WTC11 (cell line): ENCODE measurements around the gene PVALEF.

Source experiments
- GABPB1 ChIP-seq: sonication (generic); formaldehyde crosslinking; IDR thresholded peaks from 2 replicates; pipeline ENCODE4 v1.8.1; 2023; ENCODE audit warnings: mild to moderate bottlenecking, missing genetic modification reagents
- TF ChIP-seq, protein P1 (sequence below): fragments of 200-600 bp; IDR thresholded peaks from 2 replicates; pipeline ENCODE4 v1.8.0; 2022; ENCODE audit warnings: antibody characterized with exemption

DNA sequence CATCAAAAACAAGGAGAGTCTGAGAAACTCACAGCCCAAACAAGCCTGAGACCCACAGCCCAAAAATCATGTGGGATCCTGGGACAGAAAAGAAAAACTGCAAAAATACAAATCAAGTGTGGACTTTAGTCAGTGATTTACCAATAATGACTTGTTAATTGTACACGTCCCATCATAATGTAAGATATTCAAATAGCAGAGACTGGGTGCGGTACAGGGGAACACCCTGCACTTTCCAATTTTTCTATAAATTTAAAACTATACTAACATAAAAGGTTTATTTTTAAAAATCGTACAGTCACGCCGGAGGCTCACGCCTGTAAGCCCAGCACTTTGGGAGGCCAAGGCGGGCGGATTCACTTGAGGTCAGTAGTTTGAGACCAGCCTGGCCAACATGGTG is 48.7 kb downstream of the PVALEF start:
- no peak for TF ChIP-seq GABPB1 (CRISPR knock-in tag)
- TF ChIP-seq, protein P1, sequence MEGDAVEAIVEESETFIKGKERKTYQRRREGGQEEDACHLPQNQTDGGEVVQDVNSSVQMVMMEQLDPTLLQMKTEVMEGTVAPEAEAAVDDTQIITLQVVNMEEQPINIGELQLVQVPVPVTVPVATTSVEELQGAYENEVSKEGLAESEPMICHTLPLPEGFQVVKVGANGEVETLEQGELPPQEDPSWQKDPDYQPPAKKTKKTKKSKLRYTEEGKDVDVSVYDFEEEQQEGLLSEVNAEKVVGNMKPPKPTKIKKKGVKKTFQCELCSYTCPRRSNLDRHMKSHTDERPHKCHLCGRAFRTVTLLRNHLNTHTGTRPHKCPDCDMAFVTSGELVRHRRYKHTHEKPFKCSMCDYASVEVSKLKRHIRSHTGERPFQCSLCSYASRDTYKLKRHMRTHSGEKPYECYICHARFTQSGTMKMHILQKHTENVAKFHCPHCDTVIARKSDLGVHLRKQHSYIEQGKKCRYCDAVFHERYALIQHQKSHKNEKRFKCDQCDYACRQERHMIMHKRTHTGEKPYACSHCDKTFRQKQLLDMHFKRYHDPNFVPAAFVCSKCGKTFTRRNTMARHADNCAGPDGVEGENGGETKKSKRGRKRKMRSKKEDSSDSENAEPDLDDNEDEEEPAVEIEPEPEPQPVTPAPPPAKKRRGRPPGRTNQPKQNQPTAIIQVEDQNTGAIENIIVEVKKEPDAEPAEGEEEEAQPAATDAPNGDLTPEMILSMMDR, result no peak
